HT1080 (cell line): ENCODE results near the gene SMIM32. TPM values are rescaled to one million over a fixed set of nuclear protein-coding genes. Genes with fewer than 3 reads are reported as not detected.

Source experiments
- DNase-seq: peaks from one replicate; pipeline ENCODE4 v3.0.0-alpha.2; 2015; ENCODE audit warnings: low read depth
- total RNA-seq: library from RNA; depleted of rRNA; stranded (reverse); fragments of >200 nt; shearing (Covaris generic); gene quantifications from 2 replicates; pipeline ENCODE4 v1.2.3, GENCODE V29; 2014

Gene SMIM32
- total RNA-seq, 1 experiment from 2014 or later, result not detected

- no peak for DNase-seq
Measured at GRCh38 chr5:136188859-136189258, 4.1 kb downstream of the SMIM32 start.

- DNase-seq, result no peak
Measured at GRCh38 chr5:136186796-136187195, 6.2 kb downstream of the SMIM32 start.

- DNase-seq, result no peak
Measured at GRCh38 chr5:136185974-136186665, 6.8 kb downstream of the SMIM32 start.

- DNase-seq, result no peak
Measured at GRCh38 chr5:136182618-136183017, 10.3 kb downstream of the SMIM32 start.

DNA sequence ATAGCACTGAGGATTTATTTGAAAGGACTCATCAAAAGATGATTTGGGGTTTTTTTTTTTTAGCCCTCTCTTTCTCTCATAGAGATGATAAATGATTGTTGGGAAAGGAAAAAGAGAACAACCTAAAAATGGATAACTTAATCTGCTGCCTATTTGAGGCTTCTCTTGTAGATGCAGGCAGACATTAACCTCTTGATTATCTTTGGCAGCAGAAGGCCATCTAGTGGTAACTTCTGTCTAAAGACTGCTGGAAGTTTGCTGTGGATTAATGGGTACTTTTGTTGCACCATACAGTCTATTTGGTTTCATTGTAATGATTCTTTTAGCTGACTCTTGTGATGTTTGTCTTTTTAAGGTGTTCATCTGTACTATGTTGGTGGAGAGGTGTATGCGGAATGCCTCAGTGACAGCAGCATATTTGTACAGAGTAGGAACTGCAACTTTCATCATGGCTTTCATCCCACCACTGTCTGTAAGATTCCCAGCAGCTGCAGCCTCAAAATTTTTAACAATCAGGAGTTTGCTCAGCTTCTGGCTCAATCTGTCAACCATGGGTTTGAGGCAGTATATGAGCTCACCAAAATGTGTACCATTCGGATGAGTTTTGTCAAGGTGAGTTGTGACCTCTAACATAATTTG is 18.8 kb downstream of the SMIM32 start:
- DNase-seq, result peak; percentile 55

DNA sequence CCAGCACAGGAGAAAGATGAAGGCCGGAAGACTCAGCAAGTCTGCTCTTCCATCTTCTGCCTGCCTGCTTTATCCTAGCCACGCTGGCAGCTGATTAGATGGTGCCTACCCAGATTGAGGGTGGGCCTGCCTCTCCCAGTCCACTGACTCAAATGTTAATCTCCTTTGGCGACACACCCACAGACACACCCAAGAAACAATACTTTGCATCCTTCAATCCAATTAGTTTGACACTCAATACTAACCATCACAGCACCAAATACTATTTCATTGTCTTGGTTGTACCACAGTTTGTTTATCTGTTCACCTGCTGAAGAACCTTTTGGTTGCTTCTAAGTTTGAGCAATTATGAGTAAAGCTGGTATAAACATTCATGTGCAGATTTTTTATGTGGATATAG is 23.7 kb downstream of the SMIM32 start:
- no peak for DNase-seq

DNA sequence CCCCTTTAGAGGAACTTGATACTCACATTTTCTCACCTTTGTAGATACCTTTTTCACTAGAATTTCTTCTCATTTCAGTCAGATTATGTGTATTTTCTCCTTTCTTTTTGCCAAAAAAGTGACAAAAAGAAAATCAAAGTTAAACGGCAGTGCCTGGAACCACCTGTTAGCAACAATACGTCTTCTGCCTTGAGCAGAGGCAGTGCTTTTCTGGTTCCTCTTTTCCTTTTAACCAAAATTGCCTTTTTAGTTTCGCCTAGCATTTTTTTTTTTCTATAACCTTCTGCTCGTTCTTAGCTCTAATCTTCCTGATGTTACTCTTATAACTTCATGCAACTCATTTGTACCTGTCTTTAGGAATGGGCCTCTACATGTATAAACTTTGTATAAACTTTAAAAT is 26.1 kb downstream of the SMIM32 start:
- no peak for DNase-seq

- no peak for DNase-seq
Measured at GRCh38 chr5:136164226-136164625, 28.7 kb downstream of the SMIM32 start.

- no peak for DNase-seq
Measured at GRCh38 chr5:136162008-136162407, 31.0 kb downstream of the SMIM32 start.

DNA sequence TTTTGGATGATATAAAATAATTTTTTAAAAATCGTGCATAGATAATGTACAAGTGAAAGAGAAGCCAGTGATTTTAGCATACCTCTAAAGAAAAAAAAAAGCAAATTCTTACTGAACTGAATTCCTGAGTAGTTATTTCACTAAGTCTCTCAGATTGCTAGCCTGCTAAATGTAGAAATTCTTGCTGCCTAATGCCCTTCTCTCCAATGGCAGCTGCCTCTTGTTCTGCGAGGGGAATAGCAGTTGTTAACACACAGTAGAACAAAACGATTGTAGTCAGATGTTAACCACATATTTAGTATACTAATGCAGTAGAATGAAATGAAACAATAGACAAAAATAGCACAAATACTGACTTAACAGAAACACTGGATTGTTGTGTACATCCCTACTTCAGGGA is 33.5 kb downstream of the SMIM32 start:
- DNase-seq, result no peak

DNA sequence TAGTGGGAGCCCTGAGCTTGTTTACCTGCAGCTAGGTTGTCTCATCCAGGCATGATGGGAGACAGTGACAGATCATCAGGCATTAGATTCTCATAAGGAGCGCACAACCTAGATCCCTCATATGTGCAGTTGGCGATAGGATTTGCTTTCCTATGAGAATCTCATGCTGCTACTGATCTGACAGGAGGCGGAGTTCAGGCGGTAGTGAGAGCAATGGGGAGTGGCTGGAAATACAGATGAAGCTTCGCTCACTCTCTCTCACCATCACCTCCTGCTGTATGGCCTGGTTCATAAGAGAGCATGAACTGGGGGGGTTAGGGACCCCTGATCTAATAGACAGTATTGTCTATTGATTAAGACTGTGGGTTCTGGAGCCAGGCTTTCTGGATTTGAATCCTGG is 35.4 kb downstream of the SMIM32 start:
- DNase-seq, result no peak

DNA sequence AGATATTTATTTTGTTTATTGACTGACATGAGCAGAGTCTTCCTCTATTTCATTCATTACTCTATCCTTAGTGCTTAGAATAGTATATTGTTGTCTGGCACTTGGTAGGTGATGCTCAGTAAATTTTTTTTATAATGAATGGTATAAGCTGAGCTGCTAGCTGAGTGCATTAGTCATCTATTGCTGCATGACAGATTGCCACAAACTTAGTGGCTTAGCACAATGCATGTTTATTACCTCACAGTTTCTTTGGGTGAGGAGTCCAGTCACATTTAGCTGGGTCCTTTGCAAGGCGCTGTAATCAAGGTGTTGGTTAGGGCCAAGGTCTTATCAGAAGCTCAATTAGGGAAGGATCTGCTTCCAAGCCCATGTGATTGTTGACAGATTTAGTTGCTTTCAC is 37.2 kb downstream of the SMIM32 start:
- peak; percentile 32 for DNase-seq

- no peak for DNase-seq
Measured at GRCh38 chr5:136155078-136155477, 37.9 kb downstream of the SMIM32 start.

- DNase-seq, result no peak
Measured at GRCh38 chr5:136153581-136154236, 39.3 kb downstream of the SMIM32 start.

DNA sequence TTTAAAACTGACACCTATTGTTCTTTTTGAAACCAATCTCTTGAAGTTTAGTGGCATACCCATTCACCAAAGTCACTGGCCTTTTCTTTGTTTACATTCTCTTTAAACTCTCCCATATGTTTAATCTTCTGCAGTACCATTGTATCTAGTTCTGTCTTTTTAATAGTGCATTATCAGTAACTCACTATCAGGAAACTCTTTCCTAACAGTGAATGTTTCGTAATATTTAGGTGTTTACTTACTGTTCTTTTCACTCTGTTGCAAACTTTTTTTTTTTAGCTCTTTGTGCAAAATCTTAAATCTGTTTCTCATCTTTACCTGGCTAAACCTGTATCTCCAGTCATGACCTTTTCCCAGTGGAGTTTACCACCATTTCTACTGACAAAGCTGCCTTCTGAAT is 43.1 kb downstream of the SMIM32 start:
- no peak for DNase-seq

DNA sequence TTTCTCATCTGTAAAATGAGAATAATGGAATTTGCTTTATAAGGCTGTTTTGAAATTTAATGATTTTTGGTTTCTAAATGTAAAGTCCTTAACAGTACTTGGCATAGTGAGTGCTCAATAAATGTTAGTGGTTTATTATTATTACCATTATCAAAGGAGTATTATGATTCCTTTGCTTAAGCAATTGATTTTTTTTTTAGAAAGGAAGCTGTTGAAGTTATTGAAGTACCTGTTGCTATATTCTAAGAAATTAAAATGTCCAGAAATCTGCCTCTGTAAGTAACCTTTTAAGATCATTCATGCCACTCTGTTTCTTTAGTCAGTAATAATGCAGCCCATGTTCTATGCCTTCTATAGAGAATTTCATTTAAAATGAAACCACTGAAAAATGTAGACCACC is 45.3 kb downstream of the SMIM32 start:
- DNase-seq, result no peak

GRCh38 chr5:136146201-136146600 is 46.8 kb downstream of the SMIM32 start:
- DNase-seq, result no peak

DNA sequence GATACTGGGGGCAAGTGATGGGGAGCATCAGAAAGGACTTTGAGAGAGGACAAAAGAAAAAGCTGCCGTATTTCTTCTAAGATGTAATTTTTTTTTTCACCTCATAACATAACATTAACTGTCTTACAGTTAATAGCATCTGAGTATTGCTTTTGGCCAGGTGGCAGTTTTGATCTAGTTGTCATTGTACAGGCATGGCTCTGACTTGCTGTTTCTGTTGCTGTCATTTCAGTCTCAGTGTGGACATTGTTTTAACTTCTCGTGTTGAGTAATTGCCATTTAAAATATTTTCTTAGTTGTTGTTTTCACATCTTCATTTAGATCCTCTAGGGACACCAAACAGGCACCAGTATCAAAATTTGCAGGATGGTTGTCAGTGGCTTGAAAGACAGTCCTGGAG is 47.9 kb downstream of the SMIM32 start:
- no peak for DNase-seq

DNA sequence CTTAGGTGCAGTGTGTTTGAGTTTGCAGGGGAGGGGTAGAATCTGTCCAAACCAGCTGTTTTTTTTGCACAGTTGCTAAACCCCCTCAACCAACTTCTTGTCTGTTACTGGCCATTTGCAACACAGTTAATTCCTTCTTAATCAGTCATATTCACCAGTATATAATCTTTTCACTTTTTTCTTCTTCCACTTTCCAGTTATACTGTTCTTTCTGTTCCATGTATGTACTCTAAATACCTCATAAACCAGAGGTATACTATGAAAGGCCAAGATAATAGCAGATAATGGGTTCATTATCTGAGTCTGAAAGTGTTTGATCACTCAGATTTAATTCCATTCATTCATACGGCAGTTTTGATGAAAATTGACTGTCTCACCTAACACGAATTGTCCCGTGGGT is 49.2 kb downstream of the SMIM32 start:
- no peak for DNase-seq

- no peak for DNase-seq
Measured at GRCh38 chr5:136143312-136143711, 49.6 kb downstream of the SMIM32 start.

DNA sequence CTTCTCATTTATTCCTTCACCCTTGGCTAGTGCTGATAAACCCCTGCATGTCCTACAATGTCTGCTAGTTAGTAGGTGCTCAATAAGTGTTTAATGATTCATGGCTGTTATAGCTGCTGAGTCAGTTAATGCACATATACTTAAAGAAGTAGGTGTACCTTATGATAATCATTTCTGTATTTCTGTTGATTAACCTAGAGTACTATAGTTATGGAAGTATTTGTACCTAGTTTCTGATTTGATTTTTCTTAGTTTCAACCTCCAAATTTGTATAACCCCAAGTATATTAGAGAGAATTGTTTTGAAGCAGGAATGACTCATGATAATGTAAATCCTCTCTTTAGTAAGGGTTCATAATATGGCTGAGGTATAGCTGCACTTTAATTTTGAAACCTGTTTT is 51.4 kb downstream of the SMIM32 start:
- no peak for DNase-seq
